ENCODE measurements around the gene KPNA6. TPM values are rescaled to one million over a fixed set of nuclear protein-coding genes. Genes with fewer than 3 reads are reported as not detected.

The KPNA6 gene
- total RNA-seq, 2 donors from 2014 or later = 95.4 to 119 TPM

- Histone ChIP-seq H3K27ac (ENCODE audit: low read depth, low read length) (no peak overlapping the region), H3K4me3 (ENCODE audit: low read length) (no peak overlapping the region), H3K36me3 (ENCODE audit: control insufficient read depth, insufficient read depth, low read length) (peaks cover 43% of the 10 kb centered on the region), H3K27me3 (ENCODE audit: control insufficient read depth, insufficient read depth, low read length, poor library complexity, severe bottlenecking) (no peaks in the 10 kb centered on the region), H3K9ac (ENCODE audit: extremely low read depth, low read length, poor library complexity, severe bottlenecking) (no peak overlapping the region), H3K4me1 (ENCODE audit: control insufficient read depth, insufficient read depth, low read length) (no peaks in the 10 kb centered on the region), H3K9me3 (ENCODE audit: control insufficient read depth, low read length) (no peaks in the 10 kb centered on the region)
- Mint-ChIP-seq H3K27ac (peak overlapping the region; percentile 26), H3K9me3 (no peaks in the 10 kb centered on the region), H3K4me1 (peaks cover 17% of the 10 kb centered on the region), H3K27me3 (ENCODE audit: insufficient read depth) (peaks cover 3% of the 10 kb centered on the region), H3K4me3 (no peak overlapping the region), H3K36me3 (ENCODE audit: low read depth) (peaks cover 33% of the 10 kb centered on the region)
- TF ChIP-seq CTCF (conservative IDR thresholded peaks at IDR 0.05) = no peak
- no peak for DNase-seq
- WGBS, 2 experiments (ENCODE audit: insufficient coverage in 1 of 2, insufficient read length in 1 of 2) = 81 to 83% methylated on average over 3 to 4 of the region's 4 CpGs
Measured at GRCh38 chr1:32199043-32199716, 91.3 kb downstream of the KPNA6 start.

GRCh38 chr1:32199717-32200072 is 91.8 kb downstream of the KPNA6 start:
- Mint-ChIP-seq H3K4me1 (peaks cover 17% of the 10 kb centered on the region), H3K36me3 (ENCODE audit: low read depth) (peaks cover 28% of the 10 kb centered on the region), H3K27me3 (ENCODE audit: insufficient read depth) (peaks cover 7% of the 10 kb centered on the region), H3K4me3 (peak overlapping the region; percentile 59), H3K9me3 (no peaks in the 10 kb centered on the region), H3K27ac (no peak overlapping the region)
- no peaks in the 10 kb centered on the region for H3K4me1 ChIP-seq (ENCODE audit: control insufficient read depth, insufficient read depth, low read length)
- no peaks in the 10 kb centered on the region for H3K27me3 ChIP-seq (ENCODE audit: control insufficient read depth, insufficient read depth, low read length, poor library complexity, severe bottlenecking)
- peaks cover 38% of the 10 kb centered on the region for H3K36me3 ChIP-seq (ENCODE audit: control insufficient read depth, insufficient read depth, low read length)
- H3K4me3 ChIP-seq (ENCODE audit: low read length) = peak overlapping the region; percentile 90
- no peak for TF ChIP-seq CTCF (conservative IDR thresholded peaks at IDR 0.05)
- no peak for DNase-seq
- peak overlapping the region; percentile 72 for H3K9ac ChIP-seq (ENCODE audit: extremely low read depth, low read length, poor library complexity, severe bottlenecking)
- peak overlapping the region; percentile 86 for H3K27ac ChIP-seq (ENCODE audit: low read depth, low read length)
- 57% methylated on average over 5 of the region's 6 CpGs; no CpG with 5 or more reads in 1 of the 2 experiments for whole genome bisulfite sequencing, 2 experiments (ENCODE audit: insufficient coverage in 1 of 2, insufficient read length in 1 of 2)
- H3K9me3 ChIP-seq (ENCODE audit: control insufficient read depth, low read length) = no peaks in the 10 kb centered on the region

- peak; percentile 89 for DNase-seq
- no peaks in the 10 kb centered on the region for H3K9me3 ChIP-seq (ENCODE audit: control insufficient read depth, low read length)
- no peak for TF ChIP-seq CTCF (conservative IDR thresholded peaks at IDR 0.05)
- no peaks in the 10 kb centered on the region for H3K27me3 ChIP-seq (ENCODE audit: control insufficient read depth, insufficient read depth, low read length, poor library complexity, severe bottlenecking)
- H3K27ac ChIP-seq (ENCODE audit: low read depth, low read length) = peak within 1 kb of the TSS; percentile 86
- WGBS, 2 experiments (ENCODE audit: insufficient coverage in 1 of 2, insufficient read length in 1 of 2) = 0 to 1% methylated on average over 15 to 33 of the region's 34 CpGs
- no peaks in the 10 kb centered on the region for H3K4me1 ChIP-seq (ENCODE audit: control insufficient read depth, insufficient read depth, low read length)
- peak within 1 kb of the TSS; percentile 72 for H3K9ac ChIP-seq (ENCODE audit: extremely low read depth, low read length, poor library complexity, severe bottlenecking)
- peaks cover 21% of the 10 kb centered on the region for H3K36me3 Mint-ChIP-seq (ENCODE audit: low read depth)
- H3K4me1 Mint-ChIP-seq = peaks cover 17% of the 10 kb centered on the region
- H3K9me3 Mint-ChIP-seq = no peaks in the 10 kb centered on the region
- peak within 1 kb of the TSS; percentile 90 for H3K4me3 ChIP-seq (ENCODE audit: low read length)
- H3K4me3 Mint-ChIP-seq = peak within 1 kb of the TSS; percentile 59
- peak within 1 kb of the TSS; percentile 90 for H3K27ac Mint-ChIP-seq
- peaks cover 10% of the 10 kb centered on the region for H3K27me3 Mint-ChIP-seq (ENCODE audit: insufficient read depth)
- H3K36me3 ChIP-seq (ENCODE audit: control insufficient read depth, insufficient read depth, low read length) = peaks cover 31% of the 10 kb centered on the region
Measured at GRCh38 chr1:32200226-32201010, 92.6 kb downstream of the KPNA6 start, which contains the start of gene CCDC28B. Gene CCDC28B, plus strand, starts transcription at chr1:32200595. Its CDS starts 1,341 bp downstream, at chr1:32201936.
